Suprapubic skin (tissue), 3 donors: Measurements from ENCODE around the gene ATP9B.

ENCODE experiments used
- CTCF ChIP-seq, 2 donors: fragments of 200-600 bp in 1 of 2; fragments of 450-650 bp in 1 of 2; sonication (generic) in 1 of 2; IDR thresholded peaks; one replicate each; pipeline ENCODE4 v1.5.1; 2016 to 2019; ENCODE audit warnings: antibody characterized with exemption in 2 of 2, mild to moderate bottlenecking in 1 of 2, moderate library complexity in 1 of 2
- EP300 ChIP-seq: sonication (generic); formaldehyde crosslinking; IDR thresholded peaks from one replicate; pipeline ENCODE4 v1.6.1; 2017; ENCODE audit warnings: antibody characterized with exemption
- POLR2A ChIP-seq, 2 donors: fragments of 450-650 bp; IDR thresholded peaks; one replicate each; pipeline ENCODE4 v1.6.1; 2017; ENCODE audit warnings: antibody characterized with exemption in 2 of 2, mild to moderate bottlenecking in 2 of 2, moderate library complexity in 2 of 2

- no peak for TF ChIP-seq CTCF (IDR thresholded peaks at IDR 0.05)
- TF ChIP-seq POLR2A (IDR thresholded peaks at IDR 0.05) = no peak
- TF ChIP-seq EP300 = no peak
Observed at GRCh38 chr18:79366177-79367094, 297.2 kb downstream of the ATP9B start.
